ENCODE data around the gene ZNF408. TPM values are rescaled to one million over a fixed set of nuclear protein-coding genes. Genes with fewer than 3 reads are reported as not detected.

Gene ZNF408
- total RNA-seq, 2 donors from 2014 or later = 13.2 to 18.9 TPM

DNA sequence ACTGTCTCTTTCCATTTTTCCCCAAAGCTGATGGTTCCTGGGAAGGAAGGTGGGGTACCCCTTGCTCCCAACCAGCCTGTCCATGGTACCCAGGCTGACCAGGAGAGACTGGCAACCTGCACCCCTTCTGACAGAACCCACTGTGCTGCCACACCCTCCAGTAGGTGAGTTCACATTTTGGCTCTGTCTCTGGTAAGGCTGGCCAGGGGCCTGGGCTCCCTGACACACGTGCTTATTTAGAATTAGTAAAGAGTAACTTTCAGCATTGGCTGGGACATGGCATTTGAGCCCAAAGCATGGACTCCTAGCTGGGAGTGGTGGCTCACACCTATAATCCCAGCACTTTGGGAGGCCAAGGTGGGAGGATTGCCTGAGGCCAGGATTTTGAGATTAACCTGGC is 35.5 kb upstream of the ZNF408 start:
- WGBS, 2 experiments (ENCODE audit: insufficient coverage in 1 of 2, insufficient read length in 1 of 2) = 100% methylated on average over 1 of the region's 1 CpG
- H3K27ac ChIP-seq (ENCODE audit: low read depth, low read length) = no peak overlapping the region
- no peaks in the 10 kb centered on the region for H3K9me3 ChIP-seq (ENCODE audit: control insufficient read depth, low read length)
- H3K27ac Mint-ChIP-seq = peak overlapping the region; percentile 77
- no peak overlapping the region for H3K4me3 Mint-ChIP-seq
- peaks cover 13% of the 10 kb centered on the region for H3K4me1 ChIP-seq (ENCODE audit: control insufficient read depth, insufficient read depth, low read length)
- H3K4me3 ChIP-seq (ENCODE audit: low read length) = no peak overlapping the region
- peaks cover 20% of the 10 kb centered on the region for H3K4me1 Mint-ChIP-seq
- H3K36me3 Mint-ChIP-seq (ENCODE audit: low read depth) = peaks cover 76% of the 10 kb centered on the region
- no peak overlapping the region for H3K9ac ChIP-seq (ENCODE audit: extremely low read depth, low read length, poor library complexity, severe bottlenecking)
- TF ChIP-seq, protein P1, sequence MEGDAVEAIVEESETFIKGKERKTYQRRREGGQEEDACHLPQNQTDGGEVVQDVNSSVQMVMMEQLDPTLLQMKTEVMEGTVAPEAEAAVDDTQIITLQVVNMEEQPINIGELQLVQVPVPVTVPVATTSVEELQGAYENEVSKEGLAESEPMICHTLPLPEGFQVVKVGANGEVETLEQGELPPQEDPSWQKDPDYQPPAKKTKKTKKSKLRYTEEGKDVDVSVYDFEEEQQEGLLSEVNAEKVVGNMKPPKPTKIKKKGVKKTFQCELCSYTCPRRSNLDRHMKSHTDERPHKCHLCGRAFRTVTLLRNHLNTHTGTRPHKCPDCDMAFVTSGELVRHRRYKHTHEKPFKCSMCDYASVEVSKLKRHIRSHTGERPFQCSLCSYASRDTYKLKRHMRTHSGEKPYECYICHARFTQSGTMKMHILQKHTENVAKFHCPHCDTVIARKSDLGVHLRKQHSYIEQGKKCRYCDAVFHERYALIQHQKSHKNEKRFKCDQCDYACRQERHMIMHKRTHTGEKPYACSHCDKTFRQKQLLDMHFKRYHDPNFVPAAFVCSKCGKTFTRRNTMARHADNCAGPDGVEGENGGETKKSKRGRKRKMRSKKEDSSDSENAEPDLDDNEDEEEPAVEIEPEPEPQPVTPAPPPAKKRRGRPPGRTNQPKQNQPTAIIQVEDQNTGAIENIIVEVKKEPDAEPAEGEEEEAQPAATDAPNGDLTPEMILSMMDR (conservative IDR thresholded peaks at IDR 0.05) = no peak
- H3K36me3 ChIP-seq (ENCODE audit: control insufficient read depth, insufficient read depth, low read length) = peaks cover 71% of the 10 kb centered on the region
- DNase-seq = no peak
- H3K27me3 ChIP-seq (ENCODE audit: control insufficient read depth, insufficient read depth, low read length, poor library complexity, severe bottlenecking) = no peaks in the 10 kb centered on the region
- no peaks in the 10 kb centered on the region for H3K9me3 Mint-ChIP-seq
- H3K27me3 Mint-ChIP-seq (ENCODE audit: insufficient read depth) = no peaks in the 10 kb centered on the region

DNA sequence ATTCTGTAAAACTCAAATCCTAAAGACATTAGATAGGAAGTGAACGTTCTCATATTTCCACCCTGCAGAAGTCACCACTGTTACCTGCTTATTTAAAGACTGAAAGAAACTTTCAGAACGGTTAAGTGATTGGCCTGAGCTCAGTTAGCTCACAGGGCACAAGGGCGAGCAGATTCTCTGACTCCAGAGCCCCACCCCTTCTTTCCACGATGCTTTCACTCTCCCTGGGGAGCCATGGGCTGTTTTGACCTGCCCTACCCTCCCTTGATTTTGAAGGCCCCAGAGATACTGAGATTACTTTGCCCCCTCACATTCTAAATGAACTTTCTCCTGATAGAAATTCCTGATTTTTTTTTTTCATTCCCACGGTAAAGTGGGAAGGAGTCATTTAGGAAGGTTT is 34.3 kb upstream of the ZNF408 start:
- H3K36me3 ChIP-seq (ENCODE audit: control insufficient read depth, insufficient read depth, low read length) = peaks cover 77% of the 10 kb centered on the region
- peaks cover 77% of the 10 kb centered on the region for H3K36me3 Mint-ChIP-seq (ENCODE audit: low read depth)
- DNase-seq = no peak
- TF ChIP-seq, protein P1 (conservative IDR thresholded peaks at IDR 0.05) = no peak
- H3K9me3 Mint-ChIP-seq = no peaks in the 10 kb centered on the region
- no peak overlapping the region for H3K4me3 ChIP-seq (ENCODE audit: low read length)
- peaks cover 13% of the 10 kb centered on the region for H3K4me1 ChIP-seq (ENCODE audit: control insufficient read depth, insufficient read depth, low read length)
- H3K4me3 Mint-ChIP-seq = no peak overlapping the region
- peaks cover 20% of the 10 kb centered on the region for H3K4me1 Mint-ChIP-seq
- H3K27ac ChIP-seq (ENCODE audit: low read depth, low read length) = no peak overlapping the region
- H3K27me3 Mint-ChIP-seq (ENCODE audit: insufficient read depth) = no peaks in the 10 kb centered on the region
- 80 to 93% methylated on average over 4 to 5 of the region's 5 CpGs for WGBS, 2 experiments (ENCODE audit: insufficient coverage in 1 of 2, insufficient read length in 1 of 2)
- H3K9me3 ChIP-seq (ENCODE audit: control insufficient read depth, low read length) = no peaks in the 10 kb centered on the region
- no peak overlapping the region for H3K27ac Mint-ChIP-seq
- H3K9ac ChIP-seq (ENCODE audit: extremely low read depth, low read length, poor library complexity, severe bottlenecking) = no peak overlapping the region
- no peaks in the 10 kb centered on the region for H3K27me3 ChIP-seq (ENCODE audit: control insufficient read depth, insufficient read depth, low read length, poor library complexity, severe bottlenecking)

GRCh38 chr11:46667043-46667481 is 33.8 kb upstream of the ZNF408 start:
- no peaks in the 10 kb centered on the region for H3K9me3 ChIP-seq (ENCODE audit: control insufficient read depth, low read length)
- peaks cover 13% of the 10 kb centered on the region for H3K4me1 ChIP-seq (ENCODE audit: control insufficient read depth, insufficient read depth, low read length)
- 90 to 96% methylated on average over 2 of the region's 2 CpGs for WGBS, 2 experiments (ENCODE audit: insufficient coverage in 1 of 2, insufficient read length in 1 of 2)
- H3K4me3 ChIP-seq (ENCODE audit: low read length) = no peak overlapping the region
- no peak for DNase-seq
- TF ChIP-seq, protein P1 (conservative IDR thresholded peaks at IDR 0.05) = no peak
- Mint-ChIP-seq H3K27me3 (ENCODE audit: insufficient read depth) (no peaks in the 10 kb centered on the region), H3K36me3 (ENCODE audit: low read depth) (peaks cover 76% of the 10 kb centered on the region), H3K9me3 (no peaks in the 10 kb centered on the region), H3K4me1 (peaks cover 20% of the 10 kb centered on the region), H3K27ac (no peak overlapping the region), H3K4me3 (no peak overlapping the region)
- no peak overlapping the region for H3K27ac ChIP-seq (ENCODE audit: low read depth, low read length)
- no peak overlapping the region for H3K9ac ChIP-seq (ENCODE audit: extremely low read depth, low read length, poor library complexity, severe bottlenecking)
- no peaks in the 10 kb centered on the region for H3K27me3 ChIP-seq (ENCODE audit: control insufficient read depth, insufficient read depth, low read length, poor library complexity, severe bottlenecking)
- peaks cover 77% of the 10 kb centered on the region for H3K36me3 ChIP-seq (ENCODE audit: control insufficient read depth, insufficient read depth, low read length)

Data from endodermal cell (in vitro differentiated cells).